GM18909 (cell line): ENCODE data around the gene LRRC15.
A peak's percentile ranks its signal among the peaks of the same experiment; 100 is the strongest.

ENCODE experiments used
- ATAC-seq: cut with Tn5 transposase; IDR thresholded peaks from one replicate; pipeline ENCODE4 v1.9.1; 2021; ENCODE audit warnings: mild to moderate bottlenecking; ENCODE audit not compliant: unreplicated experiment, poor library complexity

Gene LRRC15

DNA sequence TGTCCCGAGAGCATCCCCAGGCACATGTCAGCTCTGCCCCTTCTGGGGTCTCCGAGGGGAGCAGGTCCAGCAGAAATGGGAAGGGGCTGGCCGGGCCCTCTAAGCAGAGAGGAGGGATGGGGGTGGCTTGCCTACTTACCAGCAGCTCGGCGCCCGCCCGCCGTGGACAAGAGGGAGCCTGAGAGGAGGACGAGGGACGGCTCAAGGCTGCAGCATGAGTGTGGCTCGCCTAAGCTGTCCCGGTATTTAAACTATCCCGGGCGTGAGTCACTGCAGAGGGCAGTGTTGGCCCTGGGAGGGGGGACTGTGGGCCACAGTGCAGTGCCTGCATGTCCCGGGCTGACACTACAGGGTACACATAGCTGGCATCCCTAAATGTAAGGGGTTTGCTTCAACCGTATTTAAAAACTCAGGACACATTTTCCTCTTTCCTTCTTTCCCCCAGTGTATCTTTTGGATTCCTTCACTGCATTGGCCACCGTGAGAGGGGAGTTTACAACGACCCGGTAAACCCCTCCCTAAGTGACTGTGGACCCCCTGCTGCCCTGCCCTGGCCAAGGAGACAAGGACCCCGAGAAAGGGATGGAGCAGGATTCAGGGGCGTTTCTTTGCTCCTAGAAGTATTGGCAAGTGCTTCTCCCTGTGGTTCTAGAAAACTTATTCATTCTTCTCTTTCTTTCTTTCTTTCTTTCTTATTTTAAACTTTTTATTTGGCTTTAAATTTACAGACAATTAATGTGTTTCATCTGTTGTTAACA is at the start of gene LRRC15:
TSS of gene LRRC15 (minus strand) at position 222 of the 758 bp plus-strand sequence. CDS start 8,700 bp downstream, outside the sequence.
- no peak for ATAC-seq

DNA sequence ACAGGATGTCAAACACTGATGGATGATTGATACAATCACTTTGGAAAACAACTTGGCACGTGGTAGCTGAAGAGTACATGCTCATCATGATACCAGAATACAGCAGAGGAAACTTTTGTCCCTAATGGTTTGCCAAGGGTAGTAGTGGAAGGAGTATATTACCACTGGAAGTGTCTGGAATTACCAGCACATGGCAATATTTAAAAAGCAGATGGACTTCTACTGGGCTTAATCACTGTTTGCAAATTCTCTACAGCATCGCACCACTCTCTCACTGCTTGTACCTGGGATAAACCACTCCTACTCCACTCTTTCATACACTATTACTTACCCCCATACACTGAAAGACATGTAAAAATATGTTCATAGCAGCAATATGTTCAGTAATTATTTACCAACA is 49.1 kb upstream of the LRRC15 start:
- no peak for ATAC-seq

DNA sequence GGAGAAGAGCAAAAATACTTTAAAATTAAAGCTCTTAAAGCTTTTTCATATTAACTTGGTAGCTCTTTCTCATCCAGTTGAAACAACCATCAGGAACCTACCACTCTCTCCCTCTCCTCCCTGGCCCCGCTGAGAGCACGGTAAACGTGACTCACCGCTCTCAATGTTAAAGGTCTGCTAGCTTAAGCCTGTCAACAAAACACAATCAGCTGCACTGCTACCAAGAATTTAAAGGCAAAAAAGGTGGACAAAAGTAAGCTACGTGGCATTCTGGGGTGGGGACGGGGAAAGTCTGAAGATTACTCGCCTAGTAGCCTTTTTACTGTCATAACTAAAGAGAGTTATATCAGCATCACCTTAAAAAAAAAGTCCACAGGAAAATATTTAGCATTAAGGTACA is 37.9 kb upstream of the LRRC15 start:
- no peak for ATAC-seq

DNA sequence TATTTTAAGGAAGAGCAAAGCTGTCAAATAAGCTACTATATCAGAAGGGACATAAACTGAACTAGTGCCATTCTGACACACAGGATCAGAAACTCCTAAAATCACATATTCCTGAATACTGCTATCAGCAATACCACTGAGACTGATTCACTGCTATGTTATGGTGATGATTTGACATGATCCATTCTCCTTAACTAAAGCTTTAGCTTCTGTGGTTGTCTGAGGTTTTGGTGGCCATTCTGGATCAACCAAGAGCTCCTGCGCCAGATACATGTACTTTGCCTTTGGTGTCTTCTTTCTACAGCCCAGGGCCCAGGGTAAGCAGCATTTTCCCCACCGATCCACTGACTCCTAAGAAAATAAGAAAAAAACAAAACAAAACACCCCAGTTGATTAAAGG is 36.2 kb upstream of the LRRC15 start:
- no peak for ATAC-seq

DNA sequence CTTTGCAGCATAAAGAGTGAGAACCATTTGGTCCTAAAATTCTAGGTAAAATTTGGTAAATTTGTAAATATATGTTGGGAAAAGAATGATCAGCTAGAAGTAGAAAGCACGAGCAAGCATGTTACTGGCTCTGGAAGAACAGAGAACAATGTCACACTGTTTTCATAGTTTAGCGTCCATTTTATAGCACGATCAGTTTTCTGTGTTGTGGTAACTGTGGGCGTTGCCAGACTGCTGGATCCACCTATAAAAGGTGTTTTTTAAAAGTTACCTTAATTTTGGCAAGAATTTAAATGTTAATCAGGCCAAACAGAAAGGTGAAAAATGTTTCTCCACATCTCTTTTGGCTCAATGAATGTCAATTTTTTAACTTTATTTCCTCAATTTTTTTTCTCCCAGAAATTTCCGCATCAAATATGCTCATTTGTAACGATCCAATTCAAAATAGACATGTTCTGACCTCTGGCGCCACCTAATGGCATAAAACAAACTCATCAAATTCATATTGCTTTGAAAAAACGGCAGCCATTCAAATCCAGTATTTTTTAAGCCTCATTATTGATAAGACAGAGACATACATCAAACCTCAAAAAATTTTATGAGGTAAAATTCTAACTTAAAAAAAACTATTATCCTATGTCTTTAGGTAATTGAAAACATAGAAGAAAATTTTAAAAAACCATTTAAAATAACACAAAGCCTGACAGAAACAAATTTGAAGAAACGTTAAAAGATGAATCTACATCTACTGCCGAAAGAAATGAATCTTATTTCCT is 35.0 kb upstream of the LRRC15 start:
- no peak for ATAC-seq

DNA sequence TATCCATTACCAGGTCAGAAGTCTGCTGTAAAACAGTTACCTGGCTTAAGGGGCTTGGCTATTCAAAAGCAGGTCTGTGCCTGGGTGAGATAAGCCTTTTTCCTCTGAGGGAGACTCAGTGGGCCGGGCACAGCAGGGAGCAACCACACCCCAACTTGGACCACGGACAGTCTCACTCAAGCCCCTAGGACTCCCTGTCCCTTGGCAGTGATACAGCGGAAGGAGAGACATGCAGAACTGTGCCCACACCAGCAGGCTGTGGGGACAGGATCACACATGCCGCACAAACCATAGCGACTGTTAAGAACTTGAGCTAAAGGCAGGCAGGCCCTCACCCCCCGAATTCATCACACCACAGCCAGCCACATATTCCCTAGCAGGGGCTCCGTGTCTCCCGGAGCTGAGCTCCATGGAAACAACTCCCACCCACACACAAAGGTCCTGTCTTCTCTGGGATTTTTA is 32.4 kb upstream of the LRRC15 start:
- no peak for ATAC-seq

DNA sequence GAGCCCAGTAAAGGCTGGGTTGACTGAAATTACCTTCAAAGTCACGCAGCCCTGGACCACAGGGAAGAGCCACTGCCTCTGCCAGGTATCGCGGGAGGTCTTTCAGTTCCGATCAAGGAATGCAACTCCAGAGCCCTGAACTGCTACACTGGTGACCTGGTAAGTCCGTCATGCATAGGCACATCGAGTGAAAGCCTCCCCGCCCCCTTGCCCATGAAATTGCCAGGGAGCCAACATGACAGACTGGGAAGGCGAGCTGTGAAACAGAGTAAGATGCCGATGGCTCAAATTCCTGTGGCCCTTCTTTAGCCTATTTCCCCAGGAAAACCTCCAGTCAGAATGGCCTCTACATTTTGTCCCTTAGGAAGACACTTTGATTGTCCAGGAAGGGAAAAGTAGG is 31.8 kb upstream of the LRRC15 start:
- no peak for ATAC-seq

DNA sequence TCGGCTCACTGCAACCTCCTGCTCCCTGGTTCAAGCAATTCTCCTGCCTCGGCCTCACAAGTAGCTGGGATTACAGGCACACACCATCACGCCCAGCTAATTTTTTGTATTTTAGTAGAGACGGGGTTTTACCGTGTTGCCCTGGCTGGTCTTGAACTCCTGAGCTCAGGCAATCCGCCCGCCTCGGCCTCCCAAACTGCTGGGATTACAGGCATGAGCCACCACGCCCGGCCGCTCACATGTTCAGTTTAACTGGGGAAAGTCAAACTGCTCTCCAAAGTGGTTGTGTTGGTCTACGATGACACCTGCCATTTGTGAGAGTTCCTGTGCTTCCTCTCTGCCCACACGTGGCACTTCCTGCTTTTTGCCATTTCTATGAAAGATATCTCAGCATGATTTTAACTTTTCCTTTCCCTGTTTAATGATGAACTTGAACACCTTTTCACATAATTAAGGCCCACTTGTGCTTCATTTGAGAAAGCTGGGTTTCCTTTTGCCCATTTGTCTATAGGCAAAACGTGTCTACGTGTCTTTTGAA is 30.4 kb upstream of the LRRC15 start:
- ATAC-seq, result no peak

DNA sequence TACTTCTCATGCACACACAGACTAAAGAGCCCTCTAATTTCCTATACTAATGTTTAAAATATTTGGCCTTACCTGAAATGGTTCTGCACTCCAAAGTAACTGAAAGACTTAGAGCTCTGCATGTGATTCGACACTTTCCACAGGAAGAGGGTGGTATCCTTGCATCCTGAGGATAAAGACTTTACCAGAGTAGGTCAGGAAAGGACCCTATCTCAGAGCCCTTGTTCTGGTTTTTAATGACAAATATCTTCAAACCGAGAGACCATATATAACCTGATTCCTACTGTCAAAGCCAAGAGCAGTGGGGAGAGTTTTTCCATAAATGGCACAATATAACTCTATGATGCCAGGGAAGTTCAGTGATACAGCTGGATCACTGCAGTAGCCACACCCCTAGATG is 29.6 kb upstream of the LRRC15 start, which contains the start of gene GP5:
TSS of gene GP5 (minus strand) at position 101 of the 400 bp plus-strand sequence. CDS start 984 bp downstream, outside the sequence.
- no peak for ATAC-seq

DNA sequence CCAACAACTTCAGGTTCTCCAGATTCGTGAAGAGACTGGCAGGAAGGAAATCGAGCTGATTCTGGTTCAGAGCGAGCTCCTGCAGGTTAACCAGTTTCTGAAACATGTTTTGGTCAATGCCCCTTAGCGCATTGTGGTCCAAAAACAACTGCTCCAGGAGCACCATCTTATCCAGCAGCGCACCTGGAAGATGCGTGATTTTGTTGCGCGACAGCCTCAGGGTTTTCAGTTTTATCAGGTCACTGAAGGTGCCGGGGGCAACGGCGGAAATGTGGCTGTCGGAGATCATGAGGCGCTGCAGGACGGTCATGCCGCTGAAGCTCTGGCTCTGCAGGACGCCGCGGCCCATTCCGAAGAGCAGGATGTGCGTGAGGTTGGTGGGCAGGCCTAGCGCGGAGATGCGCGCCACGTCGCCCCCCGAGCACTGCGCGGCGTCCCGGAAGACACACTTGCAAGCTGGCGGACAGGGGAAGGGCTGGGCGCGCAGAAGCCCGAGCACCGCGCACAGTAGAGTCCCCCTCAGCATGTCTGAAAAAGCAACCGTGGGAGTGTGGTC is 28.3 kb upstream of the LRRC15 start:
- ATAC-seq, result no peak

DNA sequence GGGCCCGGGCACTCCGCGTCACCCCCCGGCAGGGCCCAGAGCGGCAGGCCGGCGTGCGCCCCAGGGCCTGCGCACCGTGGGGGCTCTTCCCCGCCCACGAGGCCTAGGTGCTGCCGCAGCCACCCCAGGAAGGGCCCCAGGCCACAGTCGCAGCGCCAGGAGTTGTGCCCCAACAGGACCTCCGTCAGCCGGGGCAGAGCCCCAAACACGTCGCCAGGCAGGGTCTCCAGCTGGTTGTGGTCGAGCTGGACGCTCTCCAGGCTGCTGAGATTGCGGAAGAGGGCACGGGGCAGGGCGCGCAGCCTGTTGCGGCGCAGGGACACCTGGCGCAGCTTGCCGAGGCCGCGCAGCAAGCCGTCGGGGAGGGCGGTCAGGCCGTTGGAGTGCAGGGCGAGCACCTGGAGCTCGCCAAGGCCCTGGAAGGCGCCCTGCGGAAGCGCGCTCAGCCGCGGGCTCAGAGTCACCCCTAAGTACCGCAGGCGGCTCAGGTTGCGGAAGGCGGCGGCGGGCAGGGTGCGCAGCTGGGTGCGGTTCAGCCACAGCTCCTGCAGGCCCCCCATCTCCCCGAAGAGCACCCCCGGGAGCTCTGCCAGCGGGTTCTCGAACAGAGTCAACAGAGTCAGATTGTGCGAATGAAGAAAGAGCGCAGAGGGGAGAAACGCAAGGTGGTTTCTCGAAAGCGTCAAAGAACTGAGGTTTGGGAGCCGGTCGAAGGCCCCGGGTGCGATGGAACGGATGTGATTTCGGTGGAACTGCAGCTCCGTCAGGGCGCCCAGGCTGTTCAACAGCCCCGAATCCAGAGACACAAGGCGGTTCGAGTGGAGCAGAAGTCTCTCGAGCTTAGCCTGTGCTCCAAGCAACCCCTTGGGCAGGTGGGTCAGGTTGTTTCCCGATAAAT is 27.6 kb upstream of the LRRC15 start:
- ATAC-seq, result peak; percentile 46

DNA sequence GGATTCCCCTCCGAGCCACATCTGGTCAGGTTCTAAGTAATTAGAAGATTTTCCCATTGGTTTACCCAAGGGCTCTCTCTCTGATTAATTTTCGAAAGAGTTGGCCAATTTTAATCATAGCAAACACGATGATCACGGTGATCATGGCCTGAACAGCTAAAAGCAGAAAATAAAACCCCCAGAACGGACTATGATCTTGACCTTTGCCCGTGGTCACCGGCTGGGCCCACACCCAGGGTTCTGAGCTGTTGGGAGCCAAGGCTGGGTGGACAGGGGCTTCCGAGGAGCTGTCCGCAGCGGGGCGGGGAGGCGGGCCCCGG is 27.0 kb upstream of the LRRC15 start:
- no peak for ATAC-seq

DNA sequence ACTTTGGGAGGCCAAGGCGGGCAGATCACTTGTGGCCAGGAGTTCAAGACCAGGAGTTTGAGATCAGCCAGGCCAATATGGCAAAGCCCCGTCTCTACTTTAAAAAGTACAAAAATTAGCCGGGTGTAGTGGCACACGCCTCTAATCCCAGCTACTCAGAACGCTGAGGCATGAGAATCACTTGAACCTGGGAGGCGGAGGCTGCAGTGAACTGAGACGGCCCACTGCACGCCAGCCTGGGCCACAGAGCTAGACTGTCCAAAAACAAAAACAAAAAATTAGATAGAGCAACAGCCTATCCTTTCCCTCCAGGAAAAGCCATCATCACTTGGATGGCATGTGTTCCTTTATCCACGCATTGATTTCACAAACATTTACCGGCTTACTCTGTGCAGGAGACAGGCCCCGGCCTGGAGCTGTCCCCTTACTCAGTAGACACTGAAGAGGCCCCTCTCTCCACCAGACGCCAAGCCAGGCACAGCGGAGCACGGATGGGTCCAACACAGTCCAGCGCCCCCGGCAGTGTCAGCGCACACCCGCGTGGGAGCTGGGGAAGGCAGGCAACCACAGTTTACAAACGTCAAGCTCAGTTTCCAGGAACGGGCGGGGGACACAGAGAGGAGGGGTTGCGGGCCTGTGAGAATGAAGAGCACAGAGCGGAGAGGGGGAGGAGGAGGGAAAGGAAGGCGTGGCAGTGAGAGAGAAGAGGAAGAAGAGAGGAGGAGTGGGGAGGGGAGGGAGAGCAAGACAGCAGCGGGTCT is 26.4 kb upstream of the LRRC15 start:
- no peak for ATAC-seq

DNA sequence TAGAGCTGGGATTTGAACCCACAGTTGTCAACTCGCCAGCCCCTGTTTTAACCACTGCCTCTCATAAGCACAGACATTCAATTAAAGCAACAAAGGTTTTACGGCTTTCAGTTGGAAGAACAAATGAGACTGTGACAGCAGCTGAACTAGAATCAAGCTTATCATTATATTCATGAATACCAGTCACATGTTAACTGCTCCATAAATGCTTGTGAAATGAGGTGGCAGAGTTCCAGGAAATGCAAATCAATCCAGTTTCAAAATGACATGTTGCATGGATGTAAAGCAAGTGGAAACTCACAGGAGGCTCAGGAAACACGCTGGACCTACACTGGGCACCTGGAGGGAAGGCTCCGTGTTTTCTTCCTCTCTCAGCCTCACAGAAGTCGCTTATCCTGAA is 25.7 kb upstream of the LRRC15 start:
- no peak for ATAC-seq

DNA sequence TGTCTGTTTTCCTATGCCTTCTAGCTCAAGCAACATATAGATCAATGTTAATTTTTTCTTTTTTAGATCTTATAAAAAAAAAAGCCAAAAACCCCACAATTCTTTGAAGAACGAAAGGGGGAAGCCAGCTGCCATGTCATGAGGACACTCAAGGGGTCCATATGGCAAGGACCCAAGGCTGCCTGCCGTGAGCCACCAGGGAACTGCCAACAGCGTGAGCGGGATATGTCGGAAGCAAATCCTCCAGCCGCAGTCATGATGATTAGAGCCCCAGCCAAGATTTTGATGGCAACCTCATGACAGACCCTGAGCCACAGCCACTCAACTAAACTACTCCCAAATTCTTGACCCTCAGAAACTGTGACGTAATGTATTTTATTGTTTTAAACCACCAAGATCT is 23.0 kb upstream of the LRRC15 start:
- no peak for ATAC-seq

DNA sequence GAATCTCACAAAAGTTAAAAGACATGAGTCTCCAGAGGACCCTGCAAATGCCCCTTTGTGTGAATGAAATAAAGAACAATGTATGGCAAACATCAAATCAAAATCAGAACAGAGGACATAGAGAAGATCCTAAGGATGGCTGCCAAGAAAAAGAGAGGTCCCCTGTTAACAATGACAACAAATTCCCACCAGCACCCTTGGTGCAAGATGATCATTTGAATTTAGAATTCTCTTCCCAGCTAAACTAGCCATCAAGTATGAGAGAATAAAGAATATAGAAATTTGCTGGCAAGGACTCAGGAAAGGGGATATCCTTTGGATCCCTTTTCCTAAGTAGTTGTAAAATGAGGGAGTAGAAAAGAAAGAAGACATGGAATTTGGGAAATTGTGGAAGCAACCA is 21.3 kb upstream of the LRRC15 start:
- ATAC-seq, result no peak

DNA sequence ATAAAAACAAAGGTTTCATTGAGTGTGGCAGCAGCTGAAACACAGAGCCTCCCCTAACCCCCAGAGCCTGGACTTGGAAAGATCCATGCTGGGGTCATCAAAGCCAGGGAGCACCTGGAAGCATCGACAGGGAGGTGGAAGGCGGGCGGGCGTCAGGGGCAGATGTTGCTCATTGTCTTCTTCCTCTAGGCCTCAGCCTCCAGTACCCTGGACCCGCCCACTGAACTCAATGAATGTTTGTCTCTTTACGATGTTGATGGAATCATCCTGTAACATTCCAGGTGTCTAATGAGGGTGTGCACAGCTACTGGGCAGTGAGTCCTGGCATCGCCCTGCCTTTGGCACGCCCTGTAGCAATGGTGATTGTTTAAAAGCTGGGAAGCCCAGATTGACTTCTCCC is 19.7 kb upstream of the LRRC15 start:
- ATAC-seq, result no peak

DNA sequence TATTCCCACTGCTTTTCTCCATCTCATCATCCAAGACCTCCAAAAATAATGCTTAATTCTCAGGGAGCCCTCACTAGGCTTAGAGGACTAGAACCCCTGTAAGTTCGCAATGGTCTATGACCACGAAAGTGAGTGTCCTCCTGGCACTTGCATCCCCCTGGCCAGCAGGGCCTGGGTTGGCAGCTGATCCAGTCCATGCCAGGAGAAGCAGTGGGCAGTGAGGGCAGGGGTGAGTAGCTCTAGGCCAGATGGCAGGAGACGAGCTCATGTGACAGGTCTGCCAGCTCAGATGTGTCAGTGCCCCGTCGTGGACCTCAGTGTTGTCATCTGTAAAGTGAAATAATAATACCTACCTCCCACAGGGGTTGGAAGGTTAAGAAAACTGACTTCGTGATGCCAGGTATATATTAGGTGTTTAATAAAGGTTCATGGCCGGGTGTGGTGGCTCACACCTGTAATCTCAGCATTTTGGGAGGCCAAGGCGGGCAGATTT is 18.4 kb upstream of the LRRC15 start:
- ATAC-seq, result no peak

DNA sequence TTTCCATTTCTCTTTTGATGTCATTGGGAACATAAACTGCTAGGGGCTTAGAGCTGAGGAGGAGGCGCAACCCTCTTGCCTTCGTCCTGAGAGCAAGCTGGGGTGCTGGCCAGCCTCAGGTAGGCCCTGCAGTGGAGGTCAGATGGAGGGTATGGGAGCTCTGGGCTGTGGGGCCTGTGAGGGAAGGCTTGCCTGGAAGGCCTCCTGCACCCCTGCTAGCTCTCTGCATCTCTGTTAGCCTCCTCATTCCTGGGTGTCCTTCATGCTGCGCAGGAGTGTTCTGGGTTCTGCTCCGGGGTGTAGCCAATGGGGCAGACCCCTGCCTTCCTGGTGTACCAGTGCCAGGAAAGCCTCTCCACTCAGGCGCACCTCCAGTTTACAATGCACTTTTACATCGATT is 17.7 kb upstream of the LRRC15 start:
- ATAC-seq, result no peak
